SJSA1 (cell line): ENCODE data around the gene ANAPC5. TPM values are rescaled to one million over a fixed set of nuclear protein-coding genes. Genes with fewer than 3 reads are reported as not detected.
"Not testable (repeated sequence)": the region's sequence is repeated elsewhere in the genome, so short reads cannot be mapped to it uniquely, and the experiment has no call there.

Experiments used
- DNase-seq, 2 experiments: peaks; one replicate each; pipeline ENCODE4 v3.0.0-alpha.2; 2015 to 2020; ENCODE audit warnings: low spot score in 2 of 2, low read depth in 1 of 2
- H3K27ac ChIP-seq: fragments of 250-450 bp; sonication (Bioruptor Pico); 2 replicates; pipeline ENCODE4 v1.5.1; 2020; ENCODE audit warnings: mild to moderate bottlenecking, moderate library complexity
- H3K27me3 ChIP-seq: fragments of 250-450 bp; sonication (Bioruptor Pico); replicated peaks from 2 replicates; pipeline ENCODE4 v1.5.1; 2020; ENCODE audit warnings: mild to moderate bottlenecking, moderate library complexity
- H3K36me3 ChIP-seq: fragments of 250-450 bp; sonication (Bioruptor Pico); 2 replicates; pipeline ENCODE4 v1.5.1; 2020; ENCODE audit warnings: mild to moderate bottlenecking
- H3K4me1 ChIP-seq: fragments of 250-450 bp; sonication (Bioruptor Pico); replicated peaks from 2 replicates; pipeline ENCODE4 v1.6.1; 2021; ENCODE audit warnings: mild to moderate bottlenecking
- H3K4me3 ChIP-seq: fragments of 250-450 bp; sonication (Bioruptor Pico); 2 replicates; pipeline ENCODE4 v1.5.1; 2020; ENCODE audit warnings: mild to moderate bottlenecking
- H3K9me3 ChIP-seq: fragments of 250-450 bp; sonication (Bioruptor Pico); replicated peaks from 2 replicates; pipeline ENCODE4 v1.5.1; 2020; ENCODE audit warnings: mild to moderate bottlenecking
- total RNA-seq: library from RNA; depleted of rRNA; stranded (reverse); fragments of >200 nt; shearing (Covaris generic); gene quantifications from 2 replicates; pipeline ENCODE4 v1.2.3, GENCODE V29; 2014; rRNA removed

ANAPC5 gene
- total RNA-seq: 107 and 140 TPM in 2 replicates

- Histone ChIP-seq H3K4me1 (peaks cover 14% of the 10 kb centered on the region; the same call in 1 of the 2 replicates), H3K27ac (peak within 1 kb of the TSS; percentile 59), H3K36me3 (peaks cover 11% of the 10 kb centered on the region; the same call in 1 of the 2 replicates), H3K4me3 (peak within 1 kb of the TSS; percentile 73), H3K27me3 (no peaks in the 10 kb centered on the region), H3K9me3 (no peaks in the 10 kb centered on the region)
- DNase-seq: peak; percentile 94 to 96
Observed at GRCh38 chr12:121351820-121352681, at the start of gene ANAPC5. ANAPC5 (minus strand) TSS chr12:121352411; CDS start chr12:121352340, 71 bp downstream.

GRCh38 chr12:121400332-121401139, 48.3 kb upstream of the ANAPC5 start:
- peak; percentile 42 to 52 for DNase-seq
- H3K9me3 ChIP-seq: no peaks in the 10 kb centered on the region
- no peaks in the 10 kb centered on the region for H3K27me3 ChIP-seq
- H3K4me1 ChIP-seq: no peaks in the 10 kb centered on the region; the same call in 1 of the 2 replicates
- peak overlapping the region; percentile 83 for H3K4me3 ChIP-seq
- peaks cover 28% of the 10 kb centered on the region for H3K36me3 ChIP-seq
- peak overlapping the region; percentile 47 for H3K27ac ChIP-seq

GRCh38 chr12:121399391-121400331, 47.5 kb upstream of the ANAPC5 start, which contains the start of gene RNF34:
RNF34 (plus strand) TSS chr12:121400118; CDS start chr12:121400213, 95 bp downstream.
- peak within 1 kb of the TSS; percentile 49 for H3K27ac ChIP-seq
- peak within 1 kb of the TSS; percentile 83 for H3K4me3 ChIP-seq
- H3K36me3 ChIP-seq: peaks cover 19% of the 10 kb centered on the region

GRCh38 chr12:121398355-121398754, 46.1 kb upstream of the ANAPC5 start:
- Histone ChIP-seq H3K36me3 (peaks cover 16% of the 10 kb centered on the region), H3K27me3 (no peaks in the 10 kb centered on the region), H3K9me3 (no peaks in the 10 kb centered on the region), H3K4me3 (no peak overlapping the region), H3K27ac (no peak overlapping the region), H3K4me1 (no peaks in the 10 kb centered on the region; the same call in 1 of the 2 replicates)
- no peak for DNase-seq

More at GRCh38 chr12:121399391-121400331, 47.5 kb upstream of the ANAPC5 start, which contains the start of gene RNF34:
- H3K4me1 ChIP-seq: no peaks in the 10 kb centered on the region; the same call in 1 of the 2 replicates
- no peaks in the 10 kb centered on the region for H3K27me3 ChIP-seq
- peak; percentile 98 to 99 for DNase-seq
- H3K9me3 ChIP-seq: no peaks in the 10 kb centered on the region

GRCh38 chr12:121397521-121397920, 45.3 kb upstream of the ANAPC5 start:
- DNase-seq: no peak
- Histone ChIP-seq H3K4me1 (no peaks in the 10 kb centered on the region; the same call in 1 of the 2 replicates), H3K27ac (no peak overlapping the region), H3K36me3 (peaks cover 12% of the 10 kb centered on the region), H3K9me3 (no peaks in the 10 kb centered on the region), H3K27me3 (no peaks in the 10 kb centered on the region), H3K4me3 (no peak overlapping the region)

GRCh38 chr12:121392325-121392716, 40.1 kb upstream of the ANAPC5 start:
- no peak overlapping the region for H3K4me3 ChIP-seq
- no peaks in the 10 kb centered on the region for H3K27me3 ChIP-seq
- DNase-seq: no peak
- H3K36me3 ChIP-seq: no peaks in the 10 kb centered on the region
- H3K9me3 ChIP-seq: no peaks in the 10 kb centered on the region
- peaks cover 11% of the 10 kb centered on the region for H3K4me1 ChIP-seq
- H3K27ac ChIP-seq: no peak overlapping the region

GRCh38 chr12:121391619-121392324, 39.6 kb upstream of the ANAPC5 start:
- H3K36me3 ChIP-seq: no peaks in the 10 kb centered on the region
- H3K4me1 ChIP-seq: peaks cover 11% of the 10 kb centered on the region
- no peaks in the 10 kb centered on the region for H3K27me3 ChIP-seq
- DNase-seq: no peak
- H3K27ac ChIP-seq: no peak overlapping the region
- H3K4me3 ChIP-seq: no peak overlapping the region
- H3K9me3 ChIP-seq: no peaks in the 10 kb centered on the region

GRCh38 chr12:121390856-121391255, 38.6 kb upstream of the ANAPC5 start:
- Histone ChIP-seq H3K27ac (no peak overlapping the region), H3K4me1 (peaks cover 11% of the 10 kb centered on the region), H3K4me3 (no peak overlapping the region), H3K9me3 (no peaks in the 10 kb centered on the region), H3K27me3 (no peaks in the 10 kb centered on the region), H3K36me3 (no peaks in the 10 kb centered on the region)
- no peak for DNase-seq

- DNase-seq: peak; percentile 57 to 75
- Histone ChIP-seq H3K27me3 (no peaks in the 10 kb centered on the region), H3K36me3 (no peaks in the 10 kb centered on the region), H3K9me3 (no peaks in the 10 kb centered on the region), H3K4me1 (peaks cover 11% of the 10 kb centered on the region), H3K27ac (no peak overlapping the region), H3K4me3 (no peak overlapping the region)
Observed at GRCh38 chr12:121388421-121388981, 36.3 kb upstream of the ANAPC5 start.

- peaks cover 11% of the 10 kb centered on the region for H3K4me1 ChIP-seq
- H3K4me3 ChIP-seq, H3K27ac ChIP-seq, H3K9me3 ChIP-seq, DNase-seq, H3K36me3 ChIP-seq, H3K27me3 ChIP-seq: not testable (repeated sequence)
Observed at GRCh38 chr12:121384891-121385290, 32.7 kb upstream of the ANAPC5 start.

- no peak overlapping the region for H3K27ac ChIP-seq
- H3K9me3 ChIP-seq: no peaks in the 10 kb centered on the region
- peaks cover 9% of the 10 kb centered on the region for H3K4me1 ChIP-seq
- H3K36me3 ChIP-seq: no peaks in the 10 kb centered on the region
- no peaks in the 10 kb centered on the region for H3K27me3 ChIP-seq
- H3K4me3 ChIP-seq: no peak overlapping the region
- DNase-seq: no peak
Observed at GRCh38 chr12:121383601-121384021, 31.4 kb upstream of the ANAPC5 start.

GRCh38 chr12:121379945-121380344, 27.7 kb upstream of the ANAPC5 start:
- no peak for DNase-seq
- Histone ChIP-seq H3K4me3 (no peak overlapping the region), H3K27ac (no peak overlapping the region), H3K27me3 (no peaks in the 10 kb centered on the region), H3K36me3 (no peaks in the 10 kb centered on the region), H3K4me1 (no peaks in the 10 kb centered on the region), H3K9me3 (no peaks in the 10 kb centered on the region)
